H1 (cell line): ENCODE data around the gene UBE2V1. TPM values are rescaled to one million over a fixed set of nuclear protein-coding genes. Genes with fewer than 3 reads are reported as not detected.

Source experiments
- CTCF ChIA-PET: fragments of 300-600 bp; sonication (Branson Sonifier 250); formaldehyde crosslinking; loops from one replicate; lab custom pipeline; 2021; ENCODE audit not compliant: partially characterized antibody; lab: Charles Lee
- POLR2A ChIA-PET: fragments of 300-600 bp; sonication (Branson Sonifier 250); formaldehyde crosslinking; loops from one replicate; lab custom pipeline; 2021; ENCODE audit warnings: inconsistent platforms; ENCODE audit not compliant: partially characterized antibody; lab: Charles Lee
- DNase-seq, 2 experiments: peaks; one replicate each; pipeline versions ENCODE4 v3.0.0 to v3.0.0-alpha.2; 2010 to 2022; ENCODE audit warnings: low spot score in 2 of 2, low read depth in 1 of 2, mixed read lengths in 1 of 2
- FAIRE-seq: peaks from 2 replicates; lab custom pipeline; 2011; peaks lifted over from hg19 to GRCh38; lab: Jason Lieb, UNC
- H2AFZ ChIP-seq: 2 replicates; pipeline ENCODE4 v1.8.1; 2012; ENCODE audit warnings: low read length, inconsistent platforms
- H2AK5ac ChIP-seq: 2 replicates; pipeline ENCODE4 v1.6.1; 2013; ENCODE audit warnings: low read depth, low read length
- H2BK120ac ChIP-seq: replicated peaks from 2 replicates; pipeline ENCODE3; 2013; ENCODE audit warnings: low read depth, low read length, inconsistent platforms
- H2BK12ac ChIP-seq: 2 replicates; pipeline ENCODE4 v1.6.1; 2013; ENCODE audit warnings: low read depth, low read length
- H2BK15ac ChIP-seq: 2 replicates; pipeline ENCODE4 v1.6.1; 2013; ENCODE audit warnings: low read length
- H2BK20ac ChIP-seq: 2 replicates; pipeline ENCODE4 v1.6.1; 2013; ENCODE audit warnings: low read length
- H2BK5ac ChIP-seq: 2 replicates; pipeline ENCODE4 v1.6.1; 2013; ENCODE audit warnings: low read depth, low read length
- H3K14ac ChIP-seq: 2 replicates; pipeline ENCODE4 v1.6.1; 2013; ENCODE audit warnings: inconsistent platforms; ENCODE audit not compliant: insufficient read length
- H3K18ac ChIP-seq: 2 replicates; pipeline ENCODE4 v1.6.1; 2013; ENCODE audit warnings: low read length; ENCODE audit errors: extremely low read depth
- H3K23ac ChIP-seq: 2 replicates; pipeline ENCODE4 v1.6.1; 2013; ENCODE audit warnings: inconsistent platforms; ENCODE audit not compliant: insufficient read length
- H3K23me2 ChIP-seq: 2 replicates; pipeline ENCODE4 v1.6.1; 2013; ENCODE audit warnings: low read depth, low read length
- H3K27ac ChIP-seq: 2 replicates; pipeline ENCODE4 v1.6.1; 2011; ENCODE audit warnings: low read depth, low read length, inconsistent platforms
- H3K27me3 ChIP-seq, 4 experiments: replicated peaks in 1 of 4; 1 replicate in 1 of 4; 2 replicates in 3 of 4; pipeline versions ENCODE4 v1.6.1 to v1.8.1; 2011 to 2013; ENCODE audit warnings: low read length in 3 of 4, mild to moderate bottlenecking in 3 of 4, inconsistent platforms in 2 of 4, mixed read lengths in 2 of 4, moderate library complexity in 1 of 4; ENCODE audit not compliant: control insufficient read depth in 3 of 4, insufficient read depth in 3 of 4; ENCODE audit errors: extremely low read depth in 1 of 4
- H3K36me3 ChIP-seq, 4 experiments: 2 replicates each; pipeline versions ENCODE4 v1.6.1 to v1.8.1; 2011 to 2013; ENCODE audit warnings: mild to moderate bottlenecking in 4 of 4, low read length in 3 of 4, moderate library complexity in 2 of 4, control low read depth in 1 of 4, inconsistent platforms in 1 of 4; ENCODE audit not compliant: insufficient read depth in 4 of 4, control insufficient read depth in 2 of 4
- H3K4ac ChIP-seq: replicated peaks from 2 replicates; pipeline ENCODE3; 2013; ENCODE audit warnings: low read length, low read depth, mixed read lengths, inconsistent platforms; ENCODE audit not compliant: insufficient read length
- H3K4me1 ChIP-seq, 4 experiments: replicated peaks in 1 of 4; 1 replicate in 1 of 4; 2 replicates in 3 of 4; pipeline versions ENCODE4 v1.6.1 to v1.8.1; 2011 to 2013; ENCODE audit warnings: low read length in 3 of 4, inconsistent platforms in 2 of 4, mixed read lengths in 1 of 4; ENCODE audit not compliant: insufficient read depth in 4 of 4, control insufficient read depth in 3 of 4
- H3K4me2 ChIP-seq, 2 experiments: 2 replicates each; pipeline versions ENCODE4 v1.6.1 to v1.8.1; 2011 to 2013; ENCODE audit warnings: low read depth in 2 of 2, low read length in 2 of 2, control low read depth in 1 of 2, inconsistent platforms in 1 of 2, mild to moderate bottlenecking in 1 of 2; ENCODE audit not compliant: insufficient read depth in 1 of 2
- H3K4me3 ChIP-seq, 4 experiments: fragments of 200-600, 300-600 bp in 1 of 4; sonication (generic), shearing (Covaris generic), sonication (Bioruptor Twin) in 1 of 4; 2 replicates each; pipeline versions ENCODE4 v1.5.1 to v1.8.1; 2011 to 2016; ENCODE audit warnings: low read length in 4 of 4, low read depth in 3 of 4, control low read depth in 2 of 4, inconsistent platforms in 2 of 4, mild to moderate bottlenecking in 2 of 4, mixed read lengths in 1 of 4, moderate library complexity in 1 of 4; ENCODE audit not compliant: insufficient read depth in 2 of 4; ENCODE audit errors: extremely low read depth in 1 of 4
- H3K56ac ChIP-seq: replicated peaks from 2 replicates; pipeline ENCODE3; 2013; ENCODE audit warnings: low read depth, mild to moderate bottlenecking, mixed read lengths, low read length, inconsistent platforms; ENCODE audit not compliant: insufficient read length
- H3K79me1 ChIP-seq: 2 replicates; pipeline ENCODE4 v1.6.1; 2013; ENCODE audit warnings: low read depth, low read length, control low read depth
- H3K79me2 ChIP-seq, 2 experiments: 2 replicates each; pipeline versions ENCODE4 v1.6.1 to v1.8.1; 2012 to 2013; ENCODE audit warnings: low read length in 2 of 2, mild to moderate bottlenecking in 2 of 2, inconsistent platforms in 1 of 2; ENCODE audit not compliant: insufficient read depth in 2 of 2, control insufficient read depth in 1 of 2
- H3K9ac ChIP-seq, 4 experiments: replicated peaks in 1 of 4; 1 replicate in 1 of 4; 2 replicates in 3 of 4; pipeline versions ENCODE4 v1.6.1 to v1.8.1; 2011 to 2013; ENCODE audit warnings: low read depth in 3 of 4, low read length in 3 of 4, control low read depth in 2 of 4, mild to moderate bottlenecking in 2 of 4, moderate library complexity in 2 of 4, inconsistent platforms in 1 of 4; ENCODE audit errors: extremely low read depth in 1 of 4
- H3K9me3 ChIP-seq, 2 experiments: 2 replicates each; pipeline versions ENCODE4 v1.6.1 to v1.8.1; 2012 to 2013; ENCODE audit warnings: mild to moderate bottlenecking in 2 of 2, moderate library complexity in 2 of 2, control low read depth in 1 of 2, inconsistent platforms in 1 of 2, low read depth in 1 of 2, low read length in 1 of 2, mixed read lengths in 1 of 2; ENCODE audit not compliant: insufficient read depth in 2 of 2
- H4K20me1 ChIP-seq, 2 experiments: replicated peaks in 1 of 2; 2 replicates each; pipeline versions ENCODE3 to v1.8.1; 2011 to 2013; ENCODE audit warnings: inconsistent platforms in 2 of 2, low read length in 2 of 2, mild to moderate bottlenecking in 1 of 2; ENCODE audit not compliant: insufficient read depth in 2 of 2, control insufficient read depth in 1 of 2
- H4K5ac ChIP-seq: 2 replicates; pipeline ENCODE4 v1.6.1; 2013; ENCODE audit warnings: low read length, low read depth, mixed read lengths, inconsistent platforms; ENCODE audit not compliant: insufficient read length
- H4K8ac ChIP-seq: 2 replicates; pipeline ENCODE4 v1.8.0; 2013; ENCODE audit warnings: mild to moderate bottlenecking, moderate library complexity, low read length, inconsistent platforms; ENCODE audit not compliant: insufficient read depth; ENCODE audit errors: extremely low read depth
- H4K91ac ChIP-seq: replicated peaks from 2 replicates; pipeline ENCODE3; 2013; ENCODE audit warnings: low read length, mixed read lengths, inconsistent platforms; ENCODE audit not compliant: insufficient read length
- BACH1 ChIP-seq: IDR thresholded peaks from 2 replicates; pipeline ENCODE4 v1.6.1; 2012; ENCODE audit warnings: low read length, improper control_type of control experiment
- EZH2 ChIP-seq: fragments of 200-600 bp; sonication (generic); IDR thresholded peaks from 2 replicates; pipeline ENCODE4 v1.7.1; 2012; ENCODE audit warnings: low read depth, mild to moderate bottlenecking, moderate library complexity, low read length, inconsistent platforms; ENCODE audit not compliant: severe bottlenecking
- JUN ChIP-seq: IDR thresholded peaks from 2 replicates; pipeline ENCODE4 v1.6.1; 2011; ENCODE audit warnings: low read depth, mild to moderate bottlenecking, improper control_type of control experiment, low read length
- NRF1 ChIP-seq: IDR thresholded peaks from 2 replicates; pipeline ENCODE4 v1.6.1; 2011; ENCODE audit warnings: mild to moderate bottlenecking, low read depth, low read length, improper control_type of control experiment
- RBBP5 ChIP-seq: IDR thresholded peaks from 2 replicates; pipeline ENCODE4 v1.7.1; 2012; ENCODE audit warnings: low read depth, mild to moderate bottlenecking, inconsistent platforms, low read length, moderate library complexity, borderline replicate concordance
- RFX5 ChIP-seq: IDR thresholded peaks from 2 replicates; pipeline ENCODE4 v1.6.1; 2011; ENCODE audit warnings: low read depth, low read length, improper control_type of control experiment, borderline replicate concordance
- RXRA ChIP-seq: IDR thresholded peaks from 2 replicates; pipeline ENCODE4 v1.6.1; 2011; ENCODE audit warnings: low read depth, mild to moderate bottlenecking, low read length, moderate library complexity; ENCODE audit not compliant: insufficient read depth
- SRF ChIP-seq: IDR thresholded peaks from 2 replicates; pipeline ENCODE4 v1.6.1; 2011; ENCODE audit warnings: mild to moderate bottlenecking, low read depth, low read length, moderate library complexity
- WGBS, 2 experiments: shearing (Covaris generic) in 1 of 2; methylation state at CpG; one replicate each; pipeline versions ENCODE4 v1.1.6 to v1.1.7; 2013 to 2015; ENCODE audit warnings: low lambda C conversion rate in 2 of 2, mixed read lengths in 2 of 2, inconsistent platforms in 1 of 2, low coverage in 1 of 2, missing lambda C conversion rate in 1 of 2; ENCODE audit not compliant: insufficient replicate concordance in 2 of 2, insufficient coverage in 1 of 2, insufficient read length in 1 of 2; ENCODE audit errors: extremely low coverage in 1 of 2, missing lambda C conversion rate in 1 of 2; 5-methylcytosine and 5-hydroxymethylcytosine counted together
- polyA plus RNA-seq, 7 experiments: library from polyadenylated mRNA; depleted of rRNA in 3 of 7; stranded (reverse) in 5 of 7; unstranded in 2 of 7; fragments of >200 nt in 5 of 7; fragments of 200-250 nt in 2 of 7; gene quantifications; 1 replicate in 5 of 7; 2 replicates in 1 of 7; 4 replicates in 1 of 7; pipeline versions ENCODE4 v1.2.1 to v1.2.3, GENCODE V29; 2011 to 2013; ENCODE audit warnings: missing spikeins in 2 of 7, mixed read lengths in 2 of 7
- total RNA-seq: library from RNA; stranded (reverse); fragmentation: NEBNext Ultra II Directional; extraction: Animal tissue kit (Norgen Biotek cat#: 25700); gene quantifications from 2 replicates; pipeline ENCODE4 v1.2.1, GENCODE V29; 2021
- TF ChIP-seq, protein P1 (sequence below): IDR thresholded peaks from 2 replicates; pipeline ENCODE4 v1.6.1; 2012; ENCODE audit warnings: inconsistent platforms

UBE2V1 gene
- total and polyA plus RNA-seq, 2 of the 8 experiments (the other 6 are each of a cell fraction or from before 2014, with no cell fraction given), result 141 to 184 TPM

DNA sequence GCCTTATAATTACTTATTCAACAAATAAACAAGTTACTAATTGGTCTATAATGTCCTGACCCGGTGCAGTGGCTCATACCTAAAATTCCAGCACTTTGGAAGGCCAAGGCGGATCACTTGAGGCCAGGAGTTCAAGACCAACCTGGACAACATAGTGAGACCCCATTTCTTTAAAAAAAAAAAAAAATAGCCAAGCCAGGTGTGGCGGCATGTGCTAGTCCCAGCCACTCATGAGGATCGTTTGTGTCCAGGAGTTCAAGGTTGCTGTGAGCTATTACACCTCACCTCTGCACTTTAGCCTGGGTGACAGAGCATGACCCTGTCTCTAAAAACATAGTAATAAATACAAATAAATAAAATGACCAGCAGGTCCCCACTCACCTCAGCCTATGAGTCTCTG, 9.8 kb upstream of the UBE2V1 start:
- Histone ChIP-seq H3K27ac (no peak overlapping the region), H3K4me2 (no peak overlapping the region), H3K14ac (no peak overlapping the region), H3K56ac (no peak overlapping the region), H4K20me1 (peaks cover 3 to 6% of the 10 kb centered on the region in 2 experiments), H2BK15ac (no peak overlapping the region), H4K5ac (no peak overlapping the region), H3K18ac (no peak overlapping the region), H3K23ac (no peak overlapping the region), H3K4me3 (no peak overlapping the region), H3K9ac (no peak overlapping the region), H4K8ac (no peak overlapping the region), H3K79me1 (no peaks in the 10 kb centered on the region), H2AK5ac (no peak overlapping the region), H3K9me3 (no peaks in the 10 kb centered on the region), H3K79me2 (no peaks in the 10 kb centered on the region), H3K23me2 (no peaks in the 10 kb centered on the region), H2BK12ac (no peak overlapping the region), H3K4ac (no peak overlapping the region), H3K4me1 (peaks cover 0 to 2% (median 0%) of the 10 kb centered on the region in 4 experiments; a peak in 2 of 7 replicates), H3K36me3 (peaks cover 0 to 19% (median 12%) of the 10 kb centered on the region in 4 experiments; a peak in 7 of 8 replicates), H2AFZ (no peak overlapping the region), H2BK5ac (no peak overlapping the region), H4K91ac (no peak overlapping the region), H3K27me3 (no peaks in the 10 kb centered on the region), H2BK20ac (no peak overlapping the region), H2BK120ac (no peak overlapping the region)
- 92% methylated on average over 4 of the region's 4 CpGs; no CpG with 5 or more reads in 1 of the 2 experiments for WGBS, 2 experiments
- POLR2A ChIA-PET, result interaction anchor here (0.5 to 3.2 kb wide), 11 partner anchors 20 to 146 kb away, joined by 3 to 15 read pairs (median 4); partner anchors contain the start of gene CEBPB
- FAIRE-seq (no peak), DNase-seq (no peak)
- CTCF ChIA-PET, result interaction anchor here (0.7 to 13.0 kb wide), 11 partner anchors 9 to 512 kb away, joined by 3 to 208 read pairs (median 12); partner anchors contain the start of gene PEDS1
- TF ChIP-seq EZH2 (no peak), RFX5 (no peak), SRF (no peak), JUN (no peak), RBBP5 (no peak), RXRA (no peak), BACH1 (no peak), NRF1 (no peak)
- TF ChIP-seq, protein P1, sequence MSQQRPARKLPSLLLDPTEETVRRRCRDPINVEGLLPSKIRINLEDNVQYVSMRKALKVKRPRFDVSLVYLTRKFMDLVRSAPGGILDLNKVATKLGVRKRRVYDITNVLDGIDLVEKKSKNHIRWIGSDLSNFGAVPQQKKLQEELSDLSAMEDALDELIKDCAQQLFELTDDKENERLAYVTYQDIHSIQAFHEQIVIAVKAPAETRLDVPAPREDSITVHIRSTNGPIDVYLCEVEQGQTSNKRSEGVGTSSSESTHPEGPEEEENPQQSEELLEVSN, result no peak
